ENCODE data around the gene PCK2. TPM values are rescaled to one million over a fixed set of nuclear protein-coding genes. Genes with fewer than 3 reads are reported as not detected.

Gene PCK2
- total and polyA plus RNA-seq, 2 experiments from 2014 or later = 68.7 to 88.8 TPM

DNA sequence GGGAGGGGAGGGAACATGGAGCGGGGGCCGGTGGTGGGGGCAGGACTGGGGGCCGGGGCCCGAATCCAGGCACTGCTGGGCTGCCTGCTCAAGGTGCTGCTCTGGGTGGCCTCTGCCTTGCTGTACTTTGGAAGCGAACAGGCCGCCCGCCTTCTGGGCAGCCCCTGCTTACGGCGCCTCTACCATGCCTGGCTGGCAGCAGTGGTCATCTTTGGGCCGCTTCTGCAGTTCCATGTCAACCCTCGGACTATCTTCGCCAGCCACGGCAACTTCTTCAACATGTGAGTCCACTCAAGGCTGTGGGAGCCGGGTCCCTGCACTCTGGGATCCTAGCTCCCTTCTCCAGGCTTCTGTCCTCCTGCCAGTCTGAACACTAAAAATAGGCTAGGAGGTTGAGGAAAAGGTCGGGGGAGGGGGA lies 37.4 kb downstream of the PCK2 start:
- Histone ChIP-seq H3K4me3 (no peak overlapping the region), H3K9me3 (ENCODE audit: low read depth) (no peaks in the 10 kb centered on the region), H3K4me1 (ENCODE audit: insufficient read depth) (peaks cover under 1% of the 10 kb centered on the region), H2AFZ (no peak overlapping the region), H3K4me2 (no peak overlapping the region), H3K27ac (no peak overlapping the region), H3K27me3 (no peaks in the 10 kb centered on the region), H3K36me3 (replicated peaks; ENCODE audit: insufficient read depth, low read depth) (no peaks in the 10 kb centered on the region), H3K9me2 (replicated peaks; ENCODE audit: insufficient read depth) (no peaks in the 10 kb centered on the region), H4K20me1 (ENCODE audit: insufficient read depth, poor library complexity, severe bottlenecking) (no peaks in the 10 kb centered on the region), H3K79me2 (peaks cover 5% of the 10 kb centered on the region)
- TF ChIP-seq, protein P1, sequence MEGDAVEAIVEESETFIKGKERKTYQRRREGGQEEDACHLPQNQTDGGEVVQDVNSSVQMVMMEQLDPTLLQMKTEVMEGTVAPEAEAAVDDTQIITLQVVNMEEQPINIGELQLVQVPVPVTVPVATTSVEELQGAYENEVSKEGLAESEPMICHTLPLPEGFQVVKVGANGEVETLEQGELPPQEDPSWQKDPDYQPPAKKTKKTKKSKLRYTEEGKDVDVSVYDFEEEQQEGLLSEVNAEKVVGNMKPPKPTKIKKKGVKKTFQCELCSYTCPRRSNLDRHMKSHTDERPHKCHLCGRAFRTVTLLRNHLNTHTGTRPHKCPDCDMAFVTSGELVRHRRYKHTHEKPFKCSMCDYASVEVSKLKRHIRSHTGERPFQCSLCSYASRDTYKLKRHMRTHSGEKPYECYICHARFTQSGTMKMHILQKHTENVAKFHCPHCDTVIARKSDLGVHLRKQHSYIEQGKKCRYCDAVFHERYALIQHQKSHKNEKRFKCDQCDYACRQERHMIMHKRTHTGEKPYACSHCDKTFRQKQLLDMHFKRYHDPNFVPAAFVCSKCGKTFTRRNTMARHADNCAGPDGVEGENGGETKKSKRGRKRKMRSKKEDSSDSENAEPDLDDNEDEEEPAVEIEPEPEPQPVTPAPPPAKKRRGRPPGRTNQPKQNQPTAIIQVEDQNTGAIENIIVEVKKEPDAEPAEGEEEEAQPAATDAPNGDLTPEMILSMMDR (IDR thresholded peaks at IDR 0.05; ENCODE audit: poor library complexity) = no peak
- TF ChIP-seq EZH2 (IDR thresholded peaks at IDR 0.05; ENCODE audit: borderline replicate concordance) (no peak), EZH2phosphoT487 (IDR thresholded peaks at IDR 0.05; ENCODE audit: low read depth, severe bottlenecking, unreplicated experiment) (no peak)
- no peak for DNase-seq (ENCODE audit: low spot score)
- WGBS (ENCODE audit: low lambda C conversion rate, missing lambda C conversion rate) = 89% methylated on average over 9 of the region's 15 CpGs

GRCh38 chr14:24132061-24132685 lies 38.1 kb downstream of the PCK2 start:
- Histone ChIP-seq H3K27ac (no peak overlapping the region), H3K36me3 (replicated peaks; ENCODE audit: insufficient read depth, low read depth) (no peaks in the 10 kb centered on the region), H3K4me1 (ENCODE audit: insufficient read depth) (peaks cover 6% of the 10 kb centered on the region), H3K4me3 (no peak overlapping the region), H3K79me2 (peaks cover 12% of the 10 kb centered on the region), H2AFZ (no peak overlapping the region), H3K9me3 (ENCODE audit: low read depth) (no peaks in the 10 kb centered on the region), H4K20me1 (ENCODE audit: insufficient read depth, poor library complexity, severe bottlenecking) (no peaks in the 10 kb centered on the region), H3K9me2 (replicated peaks; ENCODE audit: insufficient read depth) (no peaks in the 10 kb centered on the region), H3K4me2 (no peak overlapping the region), H3K27me3 (no peaks in the 10 kb centered on the region)
- DNase-seq (ENCODE audit: low spot score) = no peak
- no peak for TF ChIP-seq EZH2 (IDR thresholded peaks at IDR 0.05; ENCODE audit: borderline replicate concordance)
- TF ChIP-seq, protein P1 (IDR thresholded peaks at IDR 0.05; ENCODE audit: poor library complexity) = no peak
- no peak for TF ChIP-seq EZH2phosphoT487 (IDR thresholded peaks at IDR 0.05; ENCODE audit: low read depth, severe bottlenecking, unreplicated experiment)
- WGBS (ENCODE audit: low lambda C conversion rate, missing lambda C conversion rate) = 88% methylated on average over 20 of the region's 24 CpGs

DNA sequence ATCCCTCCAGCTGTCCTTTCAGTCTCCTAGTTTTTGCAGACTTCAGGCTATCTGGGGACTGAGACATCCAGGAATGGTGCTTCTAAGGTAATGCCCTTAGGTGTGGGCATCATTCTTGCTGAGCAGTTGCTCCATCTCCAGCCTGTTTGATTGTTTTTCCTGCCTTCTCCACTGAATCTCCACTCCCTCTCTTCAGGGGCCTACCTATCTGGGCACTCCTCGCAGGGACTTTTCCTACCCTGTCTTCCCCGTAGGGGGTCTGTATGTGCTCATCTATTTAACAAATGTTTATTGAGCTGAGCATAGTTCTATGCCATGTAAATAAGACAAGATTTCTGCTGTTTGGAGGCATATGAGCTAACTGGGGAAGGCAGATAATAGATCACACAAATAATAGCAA lies 38.9 kb downstream of the PCK2 start:
- no peaks in the 10 kb centered on the region for H3K9me2 ChIP-seq (replicated peaks; ENCODE audit: insufficient read depth)
- H3K27ac ChIP-seq = no peak overlapping the region
- peaks cover 20% of the 10 kb centered on the region for H3K79me2 ChIP-seq
- no peaks in the 10 kb centered on the region for H3K9me3 ChIP-seq (ENCODE audit: low read depth)
- no peaks in the 10 kb centered on the region for H3K36me3 ChIP-seq (replicated peaks; ENCODE audit: insufficient read depth, low read depth)
- H3K4me3 ChIP-seq = no peak overlapping the region
- no peaks in the 10 kb centered on the region for H3K27me3 ChIP-seq
- H2AFZ ChIP-seq = no peak overlapping the region
- H4K20me1 ChIP-seq (ENCODE audit: insufficient read depth, poor library complexity, severe bottlenecking) = no peaks in the 10 kb centered on the region
- peaks cover 7% of the 10 kb centered on the region for H3K4me1 ChIP-seq (ENCODE audit: insufficient read depth)
- 100% methylated on average over 2 of the region's 2 CpGs for WGBS (ENCODE audit: low lambda C conversion rate, missing lambda C conversion rate)
- TF ChIP-seq EZH2phosphoT487 (IDR thresholded peaks at IDR 0.05; ENCODE audit: low read depth, severe bottlenecking, unreplicated experiment) = no peak
- no peak for TF ChIP-seq EZH2 (IDR thresholded peaks at IDR 0.05; ENCODE audit: borderline replicate concordance)
- TF ChIP-seq, protein P1 (IDR thresholded peaks at IDR 0.05; ENCODE audit: poor library complexity) = no peak
- DNase-seq (ENCODE audit: low spot score) = no peak
- H3K4me2 ChIP-seq = no peak overlapping the region
